HepG2 (cell line): ENCODE measurements around the gene FAM163B. TPM values are rescaled to one million over a fixed set of nuclear protein-coding genes. Genes with fewer than 3 reads are reported as not detected.

ENCODE experiments used
- ATAC-seq: fragments of 200-7000 bp; cut with Tn5 transposase; 3 replicates; pipeline ENCODE4 v1.9.1; 2020; ENCODE audit warnings: mild to moderate bottlenecking, moderate library complexity
- BruUV-seq: library from RNA; stranded (reverse); fragments of 400-500 nt; replicated peaks from 2 replicates; lab custom pipeline; 2021; lab: Mats Ljungman, UMichigan
- CTCF ChIA-PET: fragments of 300-600 bp; formaldehyde crosslinking; extraction: SDS; loops from one replicate; lab custom pipeline; 2021; ENCODE audit warnings: low total read pairs, inconsistent platforms, low intra/inter-chr PET ratio; lab: Yijun Ruan, JAX
- POLR2A ChIA-PET: fragments of 350-600 bp; sonication (Branson Sonifier 250); formaldehyde crosslinking; loops from one replicate; lab custom pipeline; 2020; ENCODE audit warnings: antibody characterized with exemption, inconsistent platforms; lab: Yijun Ruan, JAX
- DNase-seq: peaks from one replicate; pipeline ENCODE4 v3.0.0-alpha.2; 2015; ENCODE audit warnings: low spot score
- FAIRE-seq: peaks from 3 replicates; lab custom pipeline; 2011; peaks lifted over from hg19 to GRCh38; lab: Jason Lieb, UNC
- H2AFZ ChIP-seq: one replicate; pipeline ENCODE4 v1.6.1; 2011; ENCODE audit warnings: low read length, inconsistent platforms
- H3K27ac ChIP-seq: fragments of 300-600 bp; 3 replicates; pipeline ENCODE4 v1.8.0; 2011; ENCODE audit warnings: mixed run types, mild to moderate bottlenecking, mixed read lengths, low read length, inconsistent platforms; ENCODE audit not compliant: insufficient read depth; ENCODE audit errors: extremely low read length
- H3K27me3 ChIP-seq, 2 experiments: fragments of 200-600 bp in 1 of 2; 2 replicates in 1 of 2; 3 replicates in 1 of 2; pipeline versions ENCODE4 v1.6.0 to v1.8.0; 2011; ENCODE audit warnings: low read length in 2 of 2, mild to moderate bottlenecking in 2 of 2, moderate library complexity in 2 of 2, inconsistent platforms in 1 of 2; ENCODE audit not compliant: insufficient read depth in 2 of 2, control insufficient read depth in 1 of 2
- H3K36me3 ChIP-seq, 2 experiments: fragments of 200-600 bp in 1 of 2; replicated peaks in 1 of 2; 2 replicates in 1 of 2; 3 replicates in 1 of 2; pipeline versions ENCODE4 v1.5.1 to v1.8.0; 2011; ENCODE audit warnings: low read length in 2 of 2, inconsistent platforms in 1 of 2; ENCODE audit not compliant: insufficient read depth in 2 of 2, control insufficient read depth in 1 of 2
- H3K4me1 ChIP-seq: 2 replicates; pipeline ENCODE4 v1.5.1; 2012; ENCODE audit warnings: low read length, inconsistent platforms; ENCODE audit not compliant: insufficient read depth
- H3K4me2 ChIP-seq: 2 replicates; pipeline ENCODE4 v1.6.0; 2011; ENCODE audit warnings: low read depth, low read length, inconsistent platforms
- H3K4me3 ChIP-seq, 3 experiments: fragments of 200-600 bp in 1 of 3; sonication (generic), shearing (Covaris generic) in 1 of 3; replicated peaks in 1 of 3; 2 replicates each; pipeline ENCODE4 v1.5.1; 2011 to 2016; ENCODE audit warnings: low read length in 3 of 3, inconsistent platforms in 2 of 3, low read depth in 2 of 3, mild to moderate bottlenecking in 2 of 3, control low read depth in 1 of 3, mixed read lengths in 1 of 3; ENCODE audit not compliant: insufficient read depth in 1 of 3
- H3K79me2 ChIP-seq: one replicate; pipeline ENCODE4 v1.6.1; 2011; ENCODE audit warnings: low read length, inconsistent platforms; ENCODE audit not compliant: insufficient read depth
- H3K9ac ChIP-seq: 2 replicates; pipeline ENCODE4 v1.6.0; 2011; ENCODE audit warnings: mild to moderate bottlenecking, low read depth, low read length, inconsistent platforms; ENCODE audit not compliant: insufficient read depth
- H3K9me3 ChIP-seq: 2 replicates; pipeline ENCODE4 v1.5.1; 2012; ENCODE audit warnings: mild to moderate bottlenecking, low read length
- H4K20me1 ChIP-seq: 2 replicates; pipeline ENCODE4 v1.6.0; 2011; ENCODE audit warnings: inconsistent platforms, mild to moderate bottlenecking, low read length, moderate library complexity; ENCODE audit not compliant: insufficient read depth
- ARHGAP35 ChIP-seq: sonication (generic); formaldehyde crosslinking; IDR thresholded peaks from 2 replicates; pipeline ENCODE4 v1.9.0; 2022; ENCODE audit warnings: mild to moderate bottlenecking, inconsistent platforms, moderate library complexity, missing genetic modification reagents, borderline replicate concordance
- ELF1 ChIP-seq: sonication (generic); formaldehyde crosslinking; IDR thresholded peaks from 2 replicates; pipeline ENCODE4 v1.4.0; 2020; ENCODE audit warnings: missing genetic modification reagents
- FOXJ3 ChIP-seq: sonication (generic); formaldehyde crosslinking; IDR thresholded peaks from 2 replicates; pipeline ENCODE4 v1.4.0; 2020; ENCODE audit warnings: missing genetic modification reagents, mild to moderate bottlenecking, borderline replicate concordance
- HDAC2 ChIP-seq: sonication (generic); formaldehyde crosslinking; IDR thresholded peaks from 2 replicates; pipeline ENCODE4 v1.4.0; 2020; ENCODE audit warnings: missing genetic modification reagents
- JUNB ChIP-seq: sonication (generic); formaldehyde crosslinking; IDR thresholded peaks from 2 replicates; pipeline ENCODE4 v1.8.0; 2022; ENCODE audit warnings: missing genetic modification reagents, mild to moderate bottlenecking, borderline replicate concordance
- KAT8 ChIP-seq: IDR thresholded peaks from 2 replicates; pipeline ENCODE4 v1.6.1; 2016; ENCODE audit warnings: missing genetic modification reagents, missing compliant biosample characterization
- NFRKB ChIP-seq: fragments of 450-650 bp; IDR thresholded peaks from 2 replicates; pipeline ENCODE4 v1.6.1; 2017
- NFYC ChIP-seq: IDR thresholded peaks from 2 replicates; pipeline ENCODE4 v1.6.1; 2016; ENCODE audit warnings: missing genetic modification reagents, missing compliant biosample characterization
- PHF5A ChIP-seq: IDR thresholded peaks from one replicate; pipeline ENCODE4 v1.6.1; 2018; ENCODE audit warnings: low read depth, missing genetic modification reagents; ENCODE audit not compliant: unreplicated experiment
- RXRA ChIP-seq: sonication (generic); formaldehyde crosslinking; IDR thresholded peaks from 2 replicates; pipeline ENCODE4 v1.5.1; 2020; ENCODE audit warnings: missing genetic modification reagents
- TAF1 ChIP-seq: sonication (generic); formaldehyde crosslinking; IDR thresholded peaks from 2 replicates; pipeline ENCODE4 v1.4.0; 2020; ENCODE audit warnings: missing genetic modification reagents
- ZNF44 ChIP-seq: sonication (generic); formaldehyde crosslinking; IDR thresholded peaks from 2 replicates; pipeline ENCODE4 v1.5.1; 2020; ENCODE audit warnings: mild to moderate bottlenecking, missing genetic modification reagents
- ZNF737 ChIP-seq: sonication (generic); formaldehyde crosslinking; IDR thresholded peaks from 2 replicates; pipeline ENCODE4 v1.5.0; 2020; ENCODE audit warnings: missing genetic modification reagents, mild to moderate bottlenecking, borderline replicate concordance
- ZNF768 ChIP-seq: sonication (generic); formaldehyde crosslinking; IDR thresholded peaks from 2 replicates; pipeline ENCODE4 v1.4.0; 2020; ENCODE audit warnings: missing genetic modification reagents
- ZNF781 ChIP-seq: sonication (generic); formaldehyde crosslinking; IDR thresholded peaks from 2 replicates; pipeline ENCODE4 v1.5.1; 2020; ENCODE audit warnings: borderline replicate concordance, mild to moderate bottlenecking, missing genetic modification reagents; ENCODE audit errors: not compliant biosample characterization
- ZNF790 ChIP-seq: sonication (generic); formaldehyde crosslinking; IDR thresholded peaks from 2 replicates; pipeline ENCODE4 v1.8.0; 2022; ENCODE audit warnings: missing genetic modification reagents, mild to moderate bottlenecking, borderline replicate concordance
- WGBS: methylation state at CpG from one replicate; pipeline ENCODE4 v1.1.6; 2017; ENCODE audit warnings: low lambda C conversion rate; 5-methylcytosine and 5-hydroxymethylcytosine counted together
- in situ Hi-C: cut with HindIII; loops from 2 replicates; pipeline ENCODE4 v1.10.0; 2017; ENCODE audit warnings: low pct_unique_long_range_greater_than_20kb; ENCODE audit not compliant: extremely low pct_ligation_motif_present
- intact Hi-C: fragments of 100-400 bp; cut with micrococcal nuclease; formaldehyde crosslinking; loops from one replicate; pipeline ENCODE4 v1.10.0; 2022; ENCODE audit not compliant: unreplicated experiment
- polyA plus RNA-seq, 8 experiments: library from polyadenylated mRNA; depleted of rRNA in 3 of 8; stranded (reverse) in 7 of 8; unstranded in 1 of 8; fragments of >200 nt; fragmentation: Illumina TruSeq in 4 of 8; extraction: Trizol in 4 of 8; gene quantifications; 2 replicates each; pipeline versions ENCODE4 v1.2.1 to v1.2.3, GENCODE V29; 2011 to 2016; ENCODE audit warnings: low read depth in 4 of 8, missing spikeins in 1 of 8, mixed read lengths in 1 of 8; ENCODE audit not compliant: insufficient read depth in 1 of 8
- total RNA-seq, 5 experiments: library from RNA; depleted of rRNA; stranded (reverse); fragments of >200 nt; fragmentation: Illumina TruSeq; extraction: Trizol; gene quantifications; 2 replicates each; pipeline ENCODE4 v1.2.3, GENCODE V29; 2016; ENCODE audit warnings: low read depth in 1 of 5
- TF ChIP-seq, protein P1 (sequence below): sonication (generic); formaldehyde crosslinking; IDR thresholded peaks from 2 replicates; pipeline ENCODE4 v1.4.0; 2020; ENCODE audit warnings: missing genetic modification reagents
- TF ChIP-seq, protein P2 (sequence below): sonication (generic); formaldehyde crosslinking; IDR thresholded peaks from 2 replicates; pipeline ENCODE4 v1.4.0; 2020; ENCODE audit warnings: missing genetic modification reagents

Gene FAM163B
- total and polyA plus RNA-seq, 2 of the 13 experiments (the other 11 are each of a cell fraction or from before 2014, with no cell fraction given): not detected

DNA sequence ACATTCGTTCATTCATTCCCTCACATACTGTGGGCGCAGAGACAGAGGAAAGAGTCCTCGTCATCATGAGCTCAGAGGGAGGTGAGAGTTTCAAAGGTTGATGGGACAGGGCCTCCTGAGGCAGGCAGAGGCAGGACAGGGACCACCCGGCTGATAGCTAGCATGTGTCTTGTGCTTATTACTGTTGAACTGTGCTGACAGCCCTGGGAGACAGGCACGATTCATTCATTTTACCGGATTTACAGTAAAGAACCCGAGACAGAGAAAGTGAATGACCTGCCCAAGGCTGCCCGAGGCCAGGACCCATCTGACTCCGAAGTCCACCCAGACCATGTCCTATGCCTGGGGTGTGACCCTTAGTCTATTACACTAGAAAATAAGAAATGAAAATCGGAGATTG is 4.9 kb upstream of the FAM163B start:
- H3K79me2 ChIP-seq: no peaks in the 10 kb centered on the region
- peaks cover 5 to 75% of the 10 kb centered on the region in 2 experiments for H3K27me3 ChIP-seq
- no peak for DNase-seq
- in situ Hi-C loops (no loop called here), intact Hi-C loops (no loop called here)
- ChIA-PET POLR2A (no interaction called here), CTCF (no interaction called here)
- no peak overlapping the region for H3K4me3 ChIP-seq
- BruUV-seq: no TSS peak
- 0 out of 2 replicates have a peak, but pooled peaks cover 3% of the 10 kb centered on the region for H4K20me1 ChIP-seq
- 10% methylated on average over 10 of the region's 10 CpGs for WGBS
- H3K9ac ChIP-seq: no peak overlapping the region
- no peak overlapping the region for H3K27ac ChIP-seq
- no peaks in the 10 kb centered on the region for H3K36me3 ChIP-seq
- FAIRE-seq: no peak
- TF ChIP-seq FOXJ3 (CRISPR knock-in tag) (no peak), ZNF768 (CRISPR knock-in tag) (no peak), PHF5A (CRISPR knock-in tag) (no peak), ELF1 (CRISPR knock-in tag) (no peak), TAF1 (CRISPR knock-in tag) (no peak), ZNF790 (CRISPR knock-in tag) (no peak), ZNF737 (CRISPR knock-in tag) (no peak), KAT8 (no peak), NFRKB (no peak), HDAC2 (CRISPR knock-in tag) (no peak), NFYC (CRISPR knock-in tag) (no peak), RXRA (no peak), ZNF44 (CRISPR knock-in tag) (no peak), ZNF781 (CRISPR knock-in tag) (no peak), JUNB (CRISPR knock-in tag) (no peak), ARHGAP35 (CRISPR knock-in tag) (no peak)
- TF ChIP-seq, protein P1, sequence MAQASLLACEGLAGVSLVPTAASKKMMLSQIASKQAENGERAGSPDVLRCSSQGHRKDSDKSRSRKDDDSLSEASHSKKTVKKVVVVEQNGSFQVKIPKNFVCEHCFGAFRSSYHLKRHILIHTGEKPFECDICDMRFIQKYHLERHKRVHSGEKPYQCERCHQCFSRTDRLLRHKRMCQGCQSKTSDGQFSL (CRISPR knock-in tag): no peak
- TF ChIP-seq, protein P2, sequence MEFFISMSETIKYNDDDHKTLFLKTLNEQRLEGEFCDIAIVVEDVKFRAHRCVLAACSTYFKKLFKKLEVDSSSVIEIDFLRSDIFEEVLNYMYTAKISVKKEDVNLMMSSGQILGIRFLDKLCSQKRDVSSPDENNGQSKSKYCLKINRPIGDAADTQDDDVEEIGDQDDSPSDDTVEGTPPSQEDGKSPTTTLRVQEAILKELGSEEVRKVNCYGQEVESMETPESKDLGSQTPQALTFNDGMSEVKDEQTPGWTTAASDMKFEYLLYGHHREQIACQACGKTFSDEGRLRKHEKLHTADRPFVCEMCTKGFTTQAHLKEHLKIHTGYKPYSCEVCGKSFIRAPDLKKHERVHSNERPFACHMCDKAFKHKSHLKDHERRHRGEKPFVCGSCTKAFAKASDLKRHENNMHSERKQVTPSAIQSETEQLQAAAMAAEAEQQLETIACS (CRISPR knock-in tag): no peak
- no peaks in the 10 kb centered on the region for H3K4me1 ChIP-seq
- ATAC-seq: no peak
- no peak overlapping the region for H2AFZ ChIP-seq
- H3K4me2 ChIP-seq: no peak overlapping the region
- H3K9me3 ChIP-seq: no peaks in the 10 kb centered on the region
